Hepatocyte (in vitro differentiated cells): ENCODE results near the gene COX6A1. TPM values are rescaled to one million over a fixed set of nuclear protein-coding genes. Genes with fewer than 3 reads are reported as not detected.
"Not testable (repeated sequence)": the region's sequence is repeated elsewhere in the genome, so short reads cannot be mapped to it uniquely, and the experiment has no call there.

Source experiments
- DNase-seq: peaks from one replicate; pipeline ENCODE4 v3.0.0-alpha.2; 2016; ENCODE audit warnings: low spot score
- H2AFZ ChIP-seq: fragments of 200-600 bp; sonication (generic); 2 replicates; pipeline ENCODE4 v1.6.0; 2016; ENCODE audit warnings: antibody characterized with exemption, mild to moderate bottlenecking
- H3K27ac ChIP-seq: fragments of 200-600 bp; sonication (generic); 2 replicates; pipeline ENCODE4 v1.5.1; 2016; ENCODE audit warnings: mild to moderate bottlenecking
- H3K27me3 ChIP-seq: fragments of 200-600 bp; sonication (generic); 2 replicates; pipeline ENCODE4 v1.6.1; 2016
- H3K36me3 ChIP-seq: fragments of 200-600 bp; sonication (generic); replicated peaks from 2 replicates; pipeline ENCODE4 v1.5.1; 2016; ENCODE audit warnings: low read depth; ENCODE audit not compliant: insufficient read depth
- H3K4me1 ChIP-seq: fragments of 200-600 bp; sonication (generic); 2 replicates; pipeline ENCODE4 v1.5.1; 2016; ENCODE audit warnings: mild to moderate bottlenecking, moderate library complexity; ENCODE audit not compliant: insufficient read depth
- H3K4me2 ChIP-seq: fragments of 200-600 bp; sonication (generic); 2 replicates; pipeline ENCODE4 v1.6.0; 2016
- H3K4me3 ChIP-seq: fragments of 200-600 bp; sonication (generic); 2 replicates; pipeline ENCODE4 v1.5.1; 2016; ENCODE audit warnings: mild to moderate bottlenecking
- H3K79me2 ChIP-seq: fragments of 200-600 bp; sonication (generic); 2 replicates; pipeline ENCODE4 v1.6.0; 2017; ENCODE audit warnings: mild to moderate bottlenecking
- H3K9me2 ChIP-seq: fragments of 200-600 bp; sonication (generic); replicated peaks from 2 replicates; pipeline ENCODE4 v1.6.0; 2017; ENCODE audit warnings: mild to moderate bottlenecking; ENCODE audit not compliant: insufficient read depth
- H3K9me3 ChIP-seq: fragments of 200-600 bp; sonication (generic); 2 replicates; pipeline ENCODE4 v1.5.1; 2016; ENCODE audit warnings: low read depth, mild to moderate bottlenecking
- H4K20me1 ChIP-seq: fragments of 200-600 bp; sonication (generic); 2 replicates; pipeline ENCODE4 v1.6.0; 2016; ENCODE audit warnings: mild to moderate bottlenecking; ENCODE audit not compliant: insufficient read depth, poor library complexity, severe bottlenecking
- EZH2 ChIP-seq: fragments of 200-600 bp; sonication (generic); IDR thresholded peaks from 2 replicates; pipeline ENCODE4 v1.6.1; 2016; ENCODE audit warnings: antibody characterized with exemption, mild to moderate bottlenecking, borderline replicate concordance
- EZH2phosphoT487 ChIP-seq: fragments of 200-600 bp; sonication (generic); IDR thresholded peaks from one replicate; pipeline ENCODE4 v1.6.1; 2018; ENCODE audit warnings: antibody characterized with exemption, mild to moderate bottlenecking, low read depth, moderate library complexity; ENCODE audit not compliant: unreplicated experiment, severe bottlenecking
- WGBS: methylation state at CpG from one replicate; pipeline ENCODE4 v1.1.6; 2016; ENCODE audit warnings: low lambda C conversion rate; ENCODE audit errors: missing lambda C conversion rate; 5-methylcytosine and 5-hydroxymethylcytosine counted together
- polyA plus RNA-seq: library from polyadenylated mRNA; unstranded; fragments of >200 nt; fragmentation: Nextera tagmentation; extraction: Ambion mirVana; gene quantifications from 2 replicates; pipeline ENCODE4 v1.2.1, GENCODE V29; 2016
- total RNA-seq: library from RNA; depleted of rRNA; stranded (reverse); fragments of >200 nt; gene quantifications from 2 replicates; pipeline ENCODE4 v1.2.3, GENCODE V29; 2014
- TF ChIP-seq, protein P1 (sequence below): fragments of 200-600 bp; sonication (generic); IDR thresholded peaks from 2 replicates; pipeline ENCODE4 v1.5.1; 2016; ENCODE audit warnings: antibody characterized with exemption, mild to moderate bottlenecking; ENCODE audit not compliant: poor library complexity

COX6A1 gene
- total and polyA plus RNA-seq, 2 experiments from 2014 or later, result 581 to 1,059 TPM

DNA sequence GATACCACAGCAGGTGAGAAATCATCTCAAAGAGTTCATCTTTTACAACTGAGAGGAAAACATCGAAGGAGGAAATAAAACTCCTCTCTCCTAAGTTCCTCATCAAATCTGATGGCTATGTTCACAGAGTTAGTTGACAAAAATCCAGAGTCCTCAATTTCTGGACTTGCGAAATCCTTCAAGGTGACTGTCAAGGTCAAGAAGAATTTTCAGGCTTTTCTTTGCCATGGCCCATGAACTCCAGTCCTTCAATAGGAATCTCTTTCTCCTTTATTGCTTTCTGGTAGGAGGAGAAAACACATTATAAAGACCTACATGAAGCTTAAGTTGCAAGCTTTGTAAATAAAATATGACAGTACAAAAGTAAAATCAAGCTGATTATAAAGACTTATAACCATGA, 6.8 kb downstream of the COX6A1 start:
- peaks cover 4% of the 10 kb centered on the region for H3K36me3 ChIP-seq
- peaks cover 13% of the 10 kb centered on the region for H4K20me1 ChIP-seq
- WGBS, result 94% methylated on average over 2 of the region's 2 CpGs
- no peak overlapping the region for H3K27ac ChIP-seq
- H3K4me3 ChIP-seq, result no peak overlapping the region
- peaks cover 89% of the 10 kb centered on the region for H3K79me2 ChIP-seq
- no peak for DNase-seq
- no peaks in the 10 kb centered on the region for H3K27me3 ChIP-seq
- H3K4me1 ChIP-seq, result peaks cover 24% of the 10 kb centered on the region
- H2AFZ ChIP-seq, result no peak overlapping the region
- TF ChIP-seq, protein P1, sequence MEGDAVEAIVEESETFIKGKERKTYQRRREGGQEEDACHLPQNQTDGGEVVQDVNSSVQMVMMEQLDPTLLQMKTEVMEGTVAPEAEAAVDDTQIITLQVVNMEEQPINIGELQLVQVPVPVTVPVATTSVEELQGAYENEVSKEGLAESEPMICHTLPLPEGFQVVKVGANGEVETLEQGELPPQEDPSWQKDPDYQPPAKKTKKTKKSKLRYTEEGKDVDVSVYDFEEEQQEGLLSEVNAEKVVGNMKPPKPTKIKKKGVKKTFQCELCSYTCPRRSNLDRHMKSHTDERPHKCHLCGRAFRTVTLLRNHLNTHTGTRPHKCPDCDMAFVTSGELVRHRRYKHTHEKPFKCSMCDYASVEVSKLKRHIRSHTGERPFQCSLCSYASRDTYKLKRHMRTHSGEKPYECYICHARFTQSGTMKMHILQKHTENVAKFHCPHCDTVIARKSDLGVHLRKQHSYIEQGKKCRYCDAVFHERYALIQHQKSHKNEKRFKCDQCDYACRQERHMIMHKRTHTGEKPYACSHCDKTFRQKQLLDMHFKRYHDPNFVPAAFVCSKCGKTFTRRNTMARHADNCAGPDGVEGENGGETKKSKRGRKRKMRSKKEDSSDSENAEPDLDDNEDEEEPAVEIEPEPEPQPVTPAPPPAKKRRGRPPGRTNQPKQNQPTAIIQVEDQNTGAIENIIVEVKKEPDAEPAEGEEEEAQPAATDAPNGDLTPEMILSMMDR, result no peak
- no peak for TF ChIP-seq EZH2phosphoT487
- no peak for TF ChIP-seq EZH2
- peak overlapping the region; percentile 73 for H3K4me2 ChIP-seq
- H3K9me3 ChIP-seq, result no peaks in the 10 kb centered on the region
- H3K9me2 ChIP-seq, result no peaks in the 10 kb centered on the region

DNA sequence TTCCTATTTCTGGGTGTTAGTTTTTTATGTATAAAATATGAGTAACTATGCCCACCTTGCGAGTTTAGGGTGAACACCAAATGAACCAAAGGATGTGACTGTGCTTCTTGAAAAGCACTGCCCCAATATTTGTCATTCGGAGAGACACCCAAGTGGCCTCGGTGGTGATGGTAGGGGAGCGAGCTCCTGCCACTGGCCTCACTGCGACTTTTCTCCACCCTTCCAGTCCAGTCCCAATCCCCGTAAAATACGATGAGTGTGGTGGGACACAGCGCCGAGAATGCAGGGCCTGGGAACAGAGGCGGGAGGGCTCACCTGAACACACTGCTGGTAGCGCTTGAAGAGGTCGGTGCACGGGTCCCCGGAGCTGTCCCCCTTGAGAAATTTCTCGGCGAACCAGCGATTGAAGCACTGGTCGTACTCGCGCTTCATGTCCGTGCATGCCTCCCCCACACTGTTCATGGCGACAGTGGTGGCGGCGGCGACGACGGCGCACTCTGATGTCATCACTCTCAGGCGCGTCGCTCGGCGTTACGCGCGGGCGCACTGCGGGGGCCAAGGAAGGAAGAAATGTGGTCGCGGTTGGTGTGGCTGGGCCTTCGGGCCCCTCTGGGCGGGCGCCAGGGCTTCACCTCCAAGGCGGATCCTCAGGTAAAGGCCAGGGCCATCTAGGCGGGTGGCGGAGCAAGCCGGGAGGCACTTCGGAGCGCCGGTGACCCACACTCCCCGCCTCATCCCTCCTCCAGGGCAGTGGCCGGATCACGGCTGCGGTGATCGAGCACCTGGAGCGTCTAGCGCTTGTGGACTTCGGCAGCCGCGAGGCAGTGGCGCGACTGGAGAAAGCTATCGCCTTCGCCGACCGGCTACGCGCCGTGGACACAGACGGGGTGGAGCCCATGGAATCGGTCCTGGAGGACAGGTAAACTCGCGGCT, 8.3 kb downstream of the COX6A1 start, which contains the start of the genes GATC and TRIAP1:
Gene GATC, plus strand, starts transcription at position 534 of the 933 bp plus-strand sequence. Its CDS starts 37 bp downstream, at position 571.
Gene TRIAP1, minus strand, starts transcription at position 474 of the 933 bp plus-strand sequence. Its CDS starts 12 bp downstream, at position 462.
- under 1% methylated on average over 55 of the region's 73 CpGs for WGBS
- Histone ChIP-seq H3K4me3 (peak within 1 kb of the TSS; percentile 87), H3K4me2 (peak within 1 kb of the TSS; percentile 94), H3K36me3 (peaks cover 4% of the 10 kb centered on the region), H3K27ac (peak within 1 kb of the TSS; percentile 97), H3K27me3 (no peaks in the 10 kb centered on the region), H3K4me1 (peaks cover 21% of the 10 kb centered on the region), H4K20me1 (peaks cover 8% of the 10 kb centered on the region), H3K79me2 (peaks cover 86% of the 10 kb centered on the region), H3K9me3 (no peaks in the 10 kb centered on the region), H3K9me2 (no peaks in the 10 kb centered on the region), H2AFZ (peak within 1 kb of the TSS; percentile 89)
- TF ChIP-seq EZH2 (no peak), EZH2phosphoT487 (no peak)
- TF ChIP-seq, protein P1, result no peak
- DNase-seq, result peak; percentile 91

DNA sequence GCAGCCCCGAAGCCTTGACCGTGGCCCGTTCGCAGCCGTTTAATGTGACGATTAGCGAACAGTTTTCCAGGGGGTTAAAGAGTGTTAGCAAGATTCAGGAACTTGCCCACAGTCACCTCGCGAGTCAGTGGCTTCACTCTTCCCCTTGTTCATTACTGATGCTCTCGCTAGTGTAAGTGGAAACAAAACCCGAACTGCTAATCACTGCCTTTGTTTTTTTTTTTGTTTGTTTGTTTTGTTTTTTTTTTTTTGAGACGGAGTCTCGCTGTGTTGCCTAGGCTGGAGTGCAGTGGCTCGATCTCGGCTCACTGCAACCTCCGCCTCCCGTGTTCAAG, 8.9 kb downstream of the COX6A1 start:
- H3K36me3 ChIP-seq, DNase-seq, H4K20me1 ChIP-seq, H3K27me3 ChIP-seq, H3K9me3 ChIP-seq, H3K9me2 ChIP-seq: not testable (repeated sequence)
- peaks cover 21% of the 10 kb centered on the region for H3K4me1 ChIP-seq
- H3K4me3 ChIP-seq, result peak overlapping the region; percentile 87
- WGBS, result 5% methylated on average over 17 of the region's 17 CpGs
- peak overlapping the region; percentile 94 for H3K4me2 ChIP-seq
- H3K27ac ChIP-seq, result peak overlapping the region; percentile 97
- H3K79me2 ChIP-seq, result peaks cover 88% of the 10 kb centered on the region
- peak overlapping the region; percentile 89 for H2AFZ ChIP-seq

DNA sequence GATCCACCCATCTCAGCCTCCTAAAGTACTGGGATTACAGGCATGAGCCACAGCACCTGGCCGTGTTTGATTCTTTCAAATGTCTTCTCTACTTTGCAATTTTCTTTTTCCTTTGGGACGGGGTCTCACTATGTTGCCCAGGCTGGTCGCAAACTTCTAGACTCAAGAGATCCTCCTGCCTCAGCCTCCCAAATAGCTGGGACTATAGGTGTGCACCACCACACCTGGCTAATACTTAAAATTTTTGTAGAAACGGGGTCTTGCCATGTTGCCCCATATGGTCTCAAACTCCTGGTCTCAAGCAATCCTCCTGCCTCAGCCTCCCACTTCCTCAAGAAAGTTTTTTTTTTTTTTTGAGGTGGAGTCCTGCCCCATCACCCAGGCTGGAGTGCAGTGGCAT, 10.1 kb downstream of the COX6A1 start:
- no peak overlapping the region for H3K27ac ChIP-seq
- no peaks in the 10 kb centered on the region for H3K9me2 ChIP-seq
- DNase-seq, result no peak
- WGBS, result 90% methylated on average over 4 of the region's 4 CpGs
- H2AFZ ChIP-seq, result no peak overlapping the region
- H3K27me3 ChIP-seq, result no peaks in the 10 kb centered on the region
- H3K4me1 ChIP-seq, result peaks cover 31% of the 10 kb centered on the region
- H3K79me2 ChIP-seq, result peaks cover 85% of the 10 kb centered on the region
- no peaks in the 10 kb centered on the region for H3K9me3 ChIP-seq
- H4K20me1 ChIP-seq, result peaks cover 3% of the 10 kb centered on the region
- no peak overlapping the region for H3K4me3 ChIP-seq
- peak overlapping the region; percentile 94 for H3K4me2 ChIP-seq
- H3K36me3 ChIP-seq, result peaks cover 4% of the 10 kb centered on the region
- no peak for TF ChIP-seq EZH2
- no peak for TF ChIP-seq EZH2phosphoT487
- TF ChIP-seq, protein P1, result no peak

DNA sequence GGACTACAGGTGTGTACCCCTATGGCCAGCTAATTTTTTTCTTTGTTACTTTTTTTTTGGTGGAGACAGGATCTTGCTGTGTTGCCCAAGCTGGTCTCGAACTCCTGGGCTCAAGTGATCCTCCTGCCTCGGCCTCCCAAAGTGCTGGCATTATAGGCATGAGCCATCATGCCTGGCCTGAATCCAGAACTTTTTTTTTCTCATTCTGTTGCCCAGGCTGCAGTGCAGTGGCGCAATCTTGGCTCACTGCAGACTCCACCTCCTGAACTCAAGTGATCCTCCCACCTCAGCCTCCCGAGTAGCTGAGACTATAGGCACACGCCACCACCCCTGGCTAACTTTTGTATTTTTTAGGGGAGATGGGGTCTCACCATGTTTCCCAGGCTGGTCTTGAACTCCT, 14.6 kb downstream of the COX6A1 start:
- H3K4me2 ChIP-seq, result peak overlapping the region; percentile 57
- peak overlapping the region; percentile 79 for H3K27ac ChIP-seq
- peaks cover 14% of the 10 kb centered on the region for H3K4me1 ChIP-seq
- H4K20me1 ChIP-seq, H3K36me3 ChIP-seq, H3K9me3 ChIP-seq, H3K9me2 ChIP-seq, H3K4me3 ChIP-seq, DNase-seq, H3K27me3 ChIP-seq, H2AFZ ChIP-seq: not testable (repeated sequence)
- peaks cover 51% of the 10 kb centered on the region for H3K79me2 ChIP-seq
- 93% methylated on average over 5 of the region's 5 CpGs for WGBS
